HG02610 (cell line): Measurements from ENCODE around the gene MEX3C.

ENCODE experiments used
- ATAC-seq: cut with Tn5 transposase; IDR thresholded peaks from one replicate; pipeline ENCODE4 v1.9.1; 2021; ENCODE audit warnings: mild to moderate bottlenecking, moderate library complexity; ENCODE audit not compliant: unreplicated experiment

MEX3C gene

DNA sequence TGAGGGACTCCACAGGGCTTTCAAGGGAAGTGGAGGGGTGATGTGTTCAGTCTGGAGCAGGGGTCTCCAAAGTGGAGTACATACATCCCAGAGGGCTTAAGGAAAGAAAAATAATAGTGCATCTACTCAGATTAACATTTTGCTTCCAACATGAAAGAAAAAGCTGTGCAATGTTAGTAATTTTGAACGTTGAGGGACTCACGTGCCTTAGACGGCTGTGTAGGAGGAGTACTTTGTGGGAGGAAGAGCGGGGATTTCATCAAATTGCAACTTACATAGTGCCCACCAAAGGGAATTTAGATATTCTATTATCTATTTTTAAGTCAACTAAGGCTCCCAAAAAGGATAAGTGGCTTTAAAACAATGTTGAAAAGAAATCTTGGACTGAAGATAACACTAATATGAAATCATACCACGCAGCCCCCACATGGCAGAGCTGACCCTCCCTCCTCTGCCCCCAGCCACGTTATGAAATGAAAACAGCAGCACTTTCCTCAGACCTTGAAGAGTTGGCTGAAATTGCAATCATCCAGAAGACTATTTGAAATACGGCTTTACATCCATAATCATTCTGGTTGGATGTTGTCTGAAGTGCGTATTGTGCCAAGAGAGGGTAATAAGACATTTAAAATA lies 42.9 kb downstream of the MEX3C start:
- no peak for ATAC-seq

DNA sequence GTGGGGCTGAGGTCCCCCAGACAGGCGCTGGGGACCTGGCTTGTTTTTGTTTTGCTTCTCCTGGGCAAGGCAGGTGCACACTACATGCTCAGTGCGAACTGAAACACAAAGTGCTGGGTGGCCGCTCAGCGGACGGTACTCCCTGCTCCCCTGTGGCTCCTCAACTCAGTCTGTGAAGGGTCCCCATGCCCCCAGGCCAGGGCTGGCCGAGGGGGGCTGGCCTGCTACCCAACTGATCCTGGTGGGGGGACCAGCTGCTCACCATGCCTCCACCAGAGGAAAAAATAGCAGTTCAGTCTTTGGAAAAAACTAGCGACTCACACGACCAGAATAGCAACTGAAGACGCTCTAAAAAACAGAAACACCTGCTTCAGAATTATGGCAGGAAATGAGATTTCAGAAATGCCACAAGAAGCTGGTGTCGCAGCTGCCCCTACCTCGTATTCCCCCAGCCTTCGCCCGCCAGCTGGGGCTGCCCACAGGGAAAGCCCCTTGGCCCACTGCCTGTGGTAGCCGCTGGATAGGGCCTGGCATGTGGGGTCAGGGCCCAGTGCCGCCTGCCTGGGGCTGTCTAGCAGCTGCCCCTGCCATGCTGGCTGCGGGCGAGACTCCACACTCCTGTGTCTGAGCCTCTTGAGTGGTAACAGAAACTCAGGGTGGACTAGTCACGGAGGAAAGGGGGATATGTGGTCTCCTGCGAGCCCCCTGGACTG lies 43.7 kb downstream of the MEX3C start:
- ATAC-seq: peak; percentile 64

DNA sequence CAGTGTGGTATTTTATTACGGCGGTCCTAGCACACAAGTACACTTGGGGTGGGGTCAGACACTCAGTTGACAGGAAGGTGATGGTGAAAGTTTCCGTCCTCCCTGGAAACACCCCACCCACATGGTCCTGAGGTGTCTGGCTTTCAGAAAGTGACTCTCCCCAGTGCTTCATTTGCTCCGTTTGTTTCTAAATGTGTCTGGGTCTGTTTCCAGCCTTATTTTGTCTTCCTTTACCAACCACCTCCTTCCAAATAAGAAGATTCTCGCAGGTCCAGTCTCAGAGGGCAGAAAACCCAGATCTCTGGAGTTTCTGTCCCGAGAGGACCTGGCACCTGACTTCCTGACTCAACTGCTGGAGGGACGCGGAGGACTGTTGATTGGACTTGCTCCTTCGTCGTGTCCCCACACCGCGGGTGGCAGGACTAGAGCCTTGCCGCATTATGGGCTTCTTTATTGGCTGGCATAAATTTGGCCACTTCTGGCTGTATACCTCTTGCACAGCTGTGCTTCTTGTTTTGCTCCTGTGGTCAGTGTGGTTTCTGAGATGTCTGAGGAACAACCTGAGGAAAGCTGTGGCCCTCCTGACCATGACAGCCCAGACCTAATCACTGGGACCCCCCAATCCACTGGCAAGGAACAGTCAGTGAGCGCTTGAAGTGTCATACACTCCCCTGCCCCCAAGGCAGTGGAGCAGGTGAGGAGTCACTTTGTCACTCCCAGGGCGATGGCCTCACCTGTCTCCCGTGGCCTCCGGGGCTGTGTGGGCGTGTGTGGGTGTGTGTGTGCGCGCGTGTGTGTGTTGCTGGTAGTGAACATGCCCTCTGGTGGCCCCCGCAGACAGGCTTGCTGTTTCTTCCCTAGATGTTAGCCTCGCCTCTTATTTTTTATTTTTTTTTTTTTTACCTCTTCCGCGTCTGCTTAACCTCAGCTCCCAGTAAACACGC lies 45.6 kb downstream of the MEX3C start:
- peak; percentile 53 for ATAC-seq

DNA sequence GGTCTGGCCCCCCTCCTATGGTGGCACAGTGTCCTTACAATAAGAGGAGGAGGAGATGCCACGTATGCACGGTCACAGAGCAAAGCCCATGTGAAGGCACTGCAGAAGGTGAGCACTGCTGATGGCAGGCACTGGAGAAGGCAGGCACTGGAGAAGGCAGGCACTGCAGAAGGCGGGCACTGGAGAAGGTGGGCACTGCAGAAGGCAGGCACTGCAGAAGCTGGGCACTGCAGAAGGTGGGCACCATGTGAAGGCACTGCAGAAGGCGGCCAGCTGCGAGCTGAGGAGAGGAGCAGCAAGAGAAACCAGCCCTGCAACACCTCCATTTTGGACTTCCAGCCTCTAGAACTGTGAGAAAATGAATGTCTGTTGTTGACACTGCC lies 46.3 kb downstream of the MEX3C start:
- no peak for ATAC-seq

DNA sequence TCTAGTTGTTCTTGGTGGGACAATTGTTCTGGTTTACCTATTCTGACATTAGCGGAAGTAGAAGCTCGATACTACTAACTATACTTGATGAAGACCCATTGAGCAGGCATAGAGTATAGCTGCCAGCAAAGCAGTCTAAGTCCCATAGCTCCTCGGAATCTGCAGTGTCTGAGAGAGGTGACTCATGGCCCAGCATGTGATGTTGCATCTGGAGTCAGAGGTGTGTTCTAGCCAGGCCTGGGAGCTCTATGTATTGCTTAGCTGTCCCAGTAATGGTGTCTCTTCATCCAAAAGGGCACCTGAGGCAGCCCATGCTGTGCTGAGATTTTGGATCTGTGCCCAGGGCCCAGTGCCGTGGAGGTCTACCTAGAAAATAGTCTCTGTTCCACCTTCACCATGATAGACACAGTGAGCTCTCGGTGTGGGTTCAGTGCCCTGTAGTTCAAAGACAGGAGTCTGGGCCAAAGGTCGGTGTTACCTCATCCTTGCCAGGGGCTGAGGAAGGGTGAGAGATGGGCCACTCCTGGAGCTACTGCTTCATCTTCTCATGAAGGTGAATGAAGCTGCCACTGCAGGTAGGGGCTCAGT lies 47.3 kb downstream of the MEX3C start:
- ATAC-seq: no peak

DNA sequence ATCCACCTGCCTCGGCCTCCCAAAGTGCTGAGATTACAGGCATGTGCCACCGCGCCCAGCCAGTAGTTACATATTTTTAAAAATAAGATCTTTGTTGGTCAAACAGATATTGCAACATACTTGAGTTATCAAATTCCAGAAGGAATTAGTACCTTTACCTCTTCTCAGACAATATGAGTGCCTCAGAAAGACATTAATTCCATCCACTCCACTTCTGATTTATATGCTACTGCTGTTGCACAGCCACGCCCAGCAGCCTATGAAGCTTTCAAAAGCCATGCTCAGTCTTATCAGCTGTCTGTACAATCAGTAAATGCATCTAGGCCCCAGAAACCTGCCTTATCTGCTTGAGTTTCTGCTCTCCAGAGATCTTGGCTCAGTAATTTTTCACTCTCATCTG lies 47.8 kb downstream of the MEX3C start:
- ATAC-seq: no peak

DNA sequence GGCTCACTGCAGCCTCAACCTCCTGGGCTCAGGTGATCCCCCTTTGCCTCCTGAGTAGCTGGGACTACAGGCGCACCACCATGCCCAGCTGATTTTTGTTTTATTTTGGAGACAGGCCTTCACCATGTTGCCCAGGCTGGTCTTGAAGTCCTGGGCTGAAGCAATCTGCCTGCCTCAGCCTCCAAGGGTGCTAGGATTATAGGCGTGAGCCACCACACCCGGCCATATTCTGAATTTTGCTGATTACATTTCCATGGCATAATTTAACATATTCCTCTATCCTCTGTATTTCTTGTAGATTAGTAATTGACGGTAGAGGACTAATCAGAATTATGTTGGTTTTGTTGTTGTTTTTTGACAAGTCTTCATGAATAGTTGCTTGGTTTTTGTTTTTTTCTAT lies 50.6 kb downstream of the MEX3C start:
- no peak for ATAC-seq

DNA sequence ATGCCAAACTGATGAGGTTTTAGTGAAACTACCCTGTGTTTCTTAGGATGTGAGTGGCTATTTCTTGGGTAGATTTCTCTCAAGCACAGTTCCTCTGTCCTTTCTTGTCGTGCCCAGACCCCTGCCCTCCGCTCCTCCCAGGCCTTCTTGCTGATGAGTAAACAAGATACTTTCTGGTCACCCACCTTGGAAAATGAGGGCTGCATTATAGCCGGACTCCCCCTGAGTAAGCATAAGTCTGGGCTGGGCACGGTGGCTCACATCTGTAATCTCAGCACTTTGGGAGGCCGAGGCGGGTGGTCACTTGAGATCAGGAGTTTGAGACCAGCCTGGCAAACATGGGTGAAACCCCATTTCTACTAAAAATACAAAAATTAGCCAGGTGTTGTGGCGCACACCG lies 58.5 kb downstream of the MEX3C start:
- ATAC-seq: no peak

DNA sequence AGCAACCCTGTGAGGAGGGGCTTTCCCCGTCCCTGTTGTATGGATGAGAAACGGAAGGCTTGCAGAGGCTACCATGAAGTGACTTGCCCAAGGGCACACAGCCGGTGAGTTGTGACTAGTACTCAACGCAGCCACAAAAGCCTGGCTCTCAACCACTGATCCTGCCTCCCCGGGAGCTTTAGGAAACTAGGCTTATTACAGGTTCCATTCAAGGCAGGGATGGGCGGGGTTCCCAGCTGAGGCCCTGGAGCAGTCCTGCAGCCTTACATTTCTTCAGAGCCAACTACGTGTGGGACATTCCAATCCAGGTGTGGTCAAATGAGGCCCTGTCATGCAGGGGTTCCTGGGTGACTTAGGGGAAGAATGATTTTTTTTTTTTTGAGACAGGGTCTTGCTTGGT lies 59.6 kb downstream of the MEX3C start:
- no peak for ATAC-seq

DNA sequence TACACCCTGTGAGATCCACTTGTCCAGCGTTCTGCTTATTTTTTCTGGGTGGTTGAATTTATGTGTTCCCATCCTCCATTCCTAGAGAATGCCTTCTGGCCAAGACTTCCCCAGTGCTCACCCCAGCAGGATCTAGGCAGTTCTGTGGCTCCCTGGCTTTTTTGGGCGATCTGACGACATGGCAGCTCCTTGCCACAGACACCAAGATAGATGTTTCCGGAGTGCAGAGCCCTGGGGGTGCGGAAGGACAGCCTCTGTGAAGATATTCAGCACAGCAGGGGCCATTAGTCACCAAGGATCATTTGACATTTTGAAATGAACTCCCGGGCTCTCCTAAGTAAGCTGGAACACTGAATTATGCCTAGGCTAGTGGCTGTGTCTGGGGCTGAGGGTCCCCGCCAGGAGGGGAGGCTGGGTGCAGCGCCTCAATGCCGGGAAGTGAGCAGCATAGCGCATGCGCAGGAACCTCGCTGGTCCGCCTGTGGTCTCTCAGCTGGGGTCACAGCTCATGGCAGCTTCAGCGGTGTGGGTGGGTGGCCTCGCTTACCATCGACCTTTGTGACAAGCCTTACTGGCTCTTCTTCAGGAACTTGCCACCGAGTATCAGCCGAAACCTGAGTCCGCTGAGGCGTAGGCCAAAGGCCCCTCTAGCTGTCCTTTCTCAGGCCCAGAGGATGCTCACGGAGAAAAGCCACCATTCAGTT lies 60.3 kb downstream of the MEX3C start:
- no peak for ATAC-seq

DNA sequence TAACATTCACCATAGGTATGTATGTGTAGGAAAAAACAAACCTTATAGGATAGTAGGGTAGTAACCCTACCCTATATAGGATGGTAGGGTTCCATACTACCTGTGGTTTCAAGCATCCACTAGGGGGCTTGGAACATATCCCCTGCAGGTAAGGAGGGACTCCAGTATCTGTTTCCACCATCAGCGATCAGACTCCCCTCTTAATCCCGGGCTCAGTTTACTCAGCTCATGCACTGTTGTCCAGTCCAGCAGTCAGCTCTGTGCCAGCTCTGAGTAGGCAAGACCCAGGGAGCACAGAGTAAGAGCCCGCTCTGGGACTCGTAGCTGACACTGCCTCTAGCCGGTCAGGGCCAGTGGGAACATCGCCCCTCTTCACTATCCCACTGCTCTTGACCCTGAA lies 61.7 kb downstream of the MEX3C start:
- ATAC-seq: no peak

DNA sequence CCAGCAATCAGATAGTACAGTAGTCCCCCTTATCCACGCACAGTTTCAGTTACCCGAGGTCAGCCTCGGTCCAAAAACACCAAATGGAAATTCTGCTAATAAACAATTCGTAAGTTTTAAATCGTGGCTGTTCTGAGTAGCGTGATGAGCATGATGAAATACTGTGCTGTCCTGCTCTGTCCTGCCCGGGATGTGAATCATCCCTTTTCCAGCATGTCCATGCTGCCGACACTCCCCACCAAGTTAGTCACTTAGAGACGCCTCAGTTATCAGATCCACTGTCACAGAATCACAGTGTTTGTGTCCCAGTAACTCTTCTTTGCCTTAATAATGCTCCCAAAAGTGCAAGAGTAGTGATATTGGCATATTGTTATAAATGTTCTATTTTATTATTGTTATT lies 62.1 kb downstream of the MEX3C start:
- ATAC-seq: no peak

DNA sequence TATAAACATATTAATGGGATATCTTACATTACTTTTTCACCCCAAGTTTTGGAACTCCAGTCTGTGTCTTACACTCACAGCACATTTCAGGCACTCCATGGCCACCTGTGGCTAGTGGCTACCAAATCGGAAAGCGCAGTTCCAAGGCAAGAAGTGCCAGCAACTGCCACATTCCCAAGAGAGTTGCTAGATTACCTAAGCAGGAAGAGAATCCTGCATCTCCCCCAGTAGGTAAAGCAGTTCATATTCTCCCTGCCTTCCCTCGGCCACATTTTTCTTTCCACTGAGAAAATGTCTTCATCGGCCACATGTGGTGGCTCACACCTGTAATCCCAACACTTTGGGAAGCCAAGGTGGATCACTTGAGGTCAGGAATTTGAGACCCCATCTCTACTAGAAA lies 62.8 kb downstream of the MEX3C start:
- ATAC-seq: no peak

DNA sequence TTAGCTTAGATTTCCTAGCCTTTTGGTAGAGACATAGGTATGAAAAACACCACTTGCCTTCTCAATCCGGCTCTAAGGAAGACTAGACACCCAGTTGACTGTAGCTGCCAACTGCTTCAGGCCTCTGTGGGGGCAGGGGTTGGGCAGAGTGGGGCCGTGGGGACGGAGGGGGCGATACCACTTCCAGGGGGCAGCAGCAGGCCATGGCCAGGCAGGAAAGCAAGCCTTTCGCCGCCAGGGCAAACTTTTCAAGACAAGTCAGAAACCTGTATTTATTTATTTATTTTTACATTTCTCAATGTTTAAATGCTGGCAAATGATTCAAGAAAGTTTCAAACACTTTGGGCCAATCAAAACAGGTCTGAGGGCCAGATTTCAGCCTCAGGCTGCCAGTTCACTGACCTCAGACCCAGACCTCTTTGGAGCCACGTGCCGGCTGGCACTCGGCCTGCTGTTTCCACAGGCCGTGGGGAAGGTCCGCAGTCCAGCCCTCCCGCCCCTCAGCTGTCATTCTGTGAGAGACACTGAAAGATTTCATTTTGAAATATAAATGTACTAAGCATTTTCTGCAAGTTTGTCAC lies 63.8 kb downstream of the MEX3C start:
- ATAC-seq: no peak

DNA sequence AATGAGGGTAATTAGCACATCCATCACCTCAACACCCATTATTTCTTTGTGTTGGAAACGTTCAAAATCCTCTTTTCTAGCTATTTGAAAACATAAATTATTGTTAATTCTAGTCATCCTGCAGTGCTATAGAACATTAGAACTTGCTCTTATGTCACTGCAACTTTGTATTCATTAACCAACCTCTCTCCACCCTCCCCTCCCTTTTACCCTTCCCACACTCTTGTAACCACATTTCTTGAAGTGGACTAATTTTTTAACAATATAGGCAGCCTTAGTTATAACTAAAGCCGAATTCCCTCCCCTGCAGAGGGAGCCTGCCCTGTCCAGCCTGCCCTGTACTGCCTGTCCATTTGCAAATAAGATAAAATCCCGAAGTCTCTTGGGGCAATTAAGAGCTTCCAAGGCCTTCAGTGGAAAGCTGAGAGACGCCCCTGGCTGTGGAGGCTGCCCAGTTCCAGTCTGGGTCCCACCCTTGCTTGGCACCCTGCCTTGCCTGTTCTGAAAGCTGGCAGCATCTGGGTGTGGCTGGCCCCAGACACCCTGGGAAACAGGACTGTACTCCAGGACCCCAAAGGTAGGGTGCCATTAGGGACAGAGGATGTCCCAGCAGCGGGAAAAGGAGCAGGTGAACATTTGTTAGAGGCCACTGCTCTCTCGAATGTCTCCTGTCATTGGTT lies 65.1 kb downstream of the MEX3C start:
- no peak for ATAC-seq

DNA sequence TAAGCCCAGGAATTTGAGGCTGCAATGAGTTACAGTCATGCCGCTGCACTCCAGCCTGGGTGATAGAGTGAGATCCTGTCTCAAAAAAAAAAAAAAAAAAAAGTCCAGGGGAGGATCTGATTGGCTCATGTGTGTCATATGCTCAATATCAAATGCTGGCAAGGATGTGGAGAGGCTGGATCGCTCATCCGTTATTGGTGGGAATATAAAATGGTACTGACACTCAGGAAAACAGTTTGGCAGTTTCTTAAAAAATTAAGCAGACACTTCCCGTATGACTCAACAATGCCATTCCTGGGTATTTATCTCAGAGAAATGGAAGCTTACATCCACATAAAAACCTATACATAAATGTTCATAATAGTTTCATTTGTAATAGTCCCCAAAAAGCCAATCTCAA lies 68.9 kb downstream of the MEX3C start:
- no peak for ATAC-seq

DNA sequence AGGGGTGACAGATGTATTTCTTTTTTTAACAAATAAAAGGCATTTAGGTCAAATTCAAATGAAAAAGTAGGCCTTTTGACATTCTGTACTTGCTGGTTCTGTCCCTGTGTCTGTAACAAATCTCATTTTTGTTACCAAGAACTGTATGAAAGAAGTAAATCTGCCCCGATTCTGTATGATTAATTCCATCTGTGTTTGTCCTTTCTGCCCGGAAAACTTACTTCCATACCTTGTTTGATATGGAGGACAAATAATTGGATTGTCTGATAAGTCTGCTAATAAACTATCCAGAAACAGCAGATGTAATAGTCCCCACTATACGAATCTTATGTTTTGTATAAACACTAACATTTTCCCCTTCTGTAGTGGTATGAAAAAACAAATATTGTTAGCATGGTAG lies 69.8 kb downstream of the MEX3C start:
- ATAC-seq: no peak

DNA sequence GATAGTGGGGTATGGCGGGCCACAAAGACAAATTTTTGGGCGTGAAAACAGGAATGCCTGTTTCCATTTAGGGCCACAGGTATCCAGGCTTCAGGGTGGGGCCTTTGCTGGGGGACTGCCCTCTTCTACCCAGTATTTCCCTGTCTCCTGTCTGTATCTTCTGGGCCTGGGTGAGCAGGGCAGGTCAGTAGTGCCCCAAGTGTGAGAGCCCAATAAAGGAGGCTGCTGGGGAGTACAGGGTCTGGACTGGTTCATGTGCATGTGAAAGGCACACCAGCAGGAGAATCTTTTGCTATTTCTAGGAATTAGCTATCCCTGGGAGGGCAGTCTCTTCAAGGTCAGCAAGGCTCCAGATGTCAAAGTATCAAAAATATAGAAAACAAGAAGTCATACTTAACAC lies 71.5 kb downstream of the MEX3C start:
- ATAC-seq: no peak
